GM18861 (cell line): ENCODE results near the gene GGNBP2.
"Not testable (repeated sequence)": the region's sequence is repeated elsewhere in the genome, so short reads cannot be mapped to it uniquely, and the experiment has no call there.

Experiments
- ATAC-seq: cut with Tn5 transposase; IDR thresholded peaks from one replicate; pipeline ENCODE4 v1.9.1; 2021; ENCODE audit not compliant: unreplicated experiment

The GGNBP2 gene

DNA sequence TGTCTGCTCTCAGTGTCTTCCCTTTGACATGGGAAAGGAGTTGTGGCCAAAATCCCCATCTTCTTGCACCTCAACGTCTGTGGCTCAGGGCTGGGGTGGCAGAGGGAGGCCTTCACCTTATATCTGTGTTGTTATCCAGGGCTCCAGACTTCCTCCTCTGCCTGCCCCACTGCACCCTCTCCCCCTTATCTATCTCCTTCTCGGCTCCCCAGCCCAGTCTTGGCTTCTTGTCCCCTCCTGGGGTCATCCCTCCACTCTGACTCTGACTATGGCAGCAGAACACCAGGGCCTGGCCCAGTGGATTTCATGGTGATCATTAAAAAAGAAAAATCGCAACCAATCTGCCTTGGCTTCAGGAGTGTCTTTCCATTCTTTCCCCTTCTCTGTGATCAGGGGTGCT is 55.7 kb downstream of the GGNBP2 start:
- no peak for ATAC-seq

DNA sequence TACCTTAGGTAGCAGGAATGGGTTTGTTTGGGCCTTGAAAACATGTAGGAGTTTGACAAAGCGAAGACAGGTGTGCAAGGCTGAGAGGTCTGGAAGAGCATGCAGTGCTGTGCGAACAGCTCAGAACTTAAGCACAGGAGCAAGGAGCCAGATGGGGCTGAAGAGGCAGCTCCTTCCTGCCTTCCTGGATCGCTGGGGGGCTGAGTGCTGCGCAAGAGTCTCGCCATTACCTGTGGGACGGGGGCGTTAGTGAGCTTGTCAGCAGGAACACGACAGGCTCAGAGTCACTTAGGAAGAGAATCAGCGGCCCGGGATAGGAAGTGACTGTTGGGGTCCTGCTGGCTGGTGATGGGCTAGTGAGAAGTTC is 56.2 kb downstream of the GGNBP2 start:
- ATAC-seq: no peak

GRCh38 chr17:36601303-36602029 is 56.7 kb downstream of the GGNBP2 start, which contains the start of gene MRM1:
TSS of gene MRM1 (plus strand) at chr17:36601583. CDS start at chr17:36601811, 228 bp downstream.
- peak; percentile 59 for ATAC-seq

- no peak for ATAC-seq
These were observed 57.5 kb downstream of the GGNBP2 start for GRCh38 chr17:36602030-36602748.

- ATAC-seq: no peak
These were observed 58.2 kb downstream of the GGNBP2 start for GRCh38 chr17:36602924-36603384.

GRCh38 chr17:36605028-36605427 is 60.3 kb downstream of the GGNBP2 start:
- not testable (repeated sequence) for ATAC-seq

DNA sequence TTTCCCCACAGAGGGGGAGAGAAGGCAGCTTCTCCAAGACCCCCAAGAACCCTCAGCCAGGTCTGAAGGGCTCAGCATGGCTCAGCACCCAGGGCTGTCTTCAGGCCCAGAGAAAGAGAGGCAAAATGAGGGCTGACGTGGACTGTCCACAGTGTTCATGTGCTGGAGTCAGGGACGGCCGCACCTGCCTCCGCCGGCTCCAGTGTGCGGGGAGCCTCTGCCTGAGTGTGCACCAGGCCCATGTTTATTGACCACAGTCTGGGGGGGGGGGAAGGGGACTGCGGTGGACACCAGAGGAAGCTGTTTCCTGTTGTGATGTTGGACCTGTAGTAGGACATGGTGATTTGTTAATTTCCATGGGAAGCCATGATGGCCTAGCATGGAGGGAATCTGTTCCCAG is 63.6 kb downstream of the GGNBP2 start:
- ATAC-seq: no peak

DNA sequence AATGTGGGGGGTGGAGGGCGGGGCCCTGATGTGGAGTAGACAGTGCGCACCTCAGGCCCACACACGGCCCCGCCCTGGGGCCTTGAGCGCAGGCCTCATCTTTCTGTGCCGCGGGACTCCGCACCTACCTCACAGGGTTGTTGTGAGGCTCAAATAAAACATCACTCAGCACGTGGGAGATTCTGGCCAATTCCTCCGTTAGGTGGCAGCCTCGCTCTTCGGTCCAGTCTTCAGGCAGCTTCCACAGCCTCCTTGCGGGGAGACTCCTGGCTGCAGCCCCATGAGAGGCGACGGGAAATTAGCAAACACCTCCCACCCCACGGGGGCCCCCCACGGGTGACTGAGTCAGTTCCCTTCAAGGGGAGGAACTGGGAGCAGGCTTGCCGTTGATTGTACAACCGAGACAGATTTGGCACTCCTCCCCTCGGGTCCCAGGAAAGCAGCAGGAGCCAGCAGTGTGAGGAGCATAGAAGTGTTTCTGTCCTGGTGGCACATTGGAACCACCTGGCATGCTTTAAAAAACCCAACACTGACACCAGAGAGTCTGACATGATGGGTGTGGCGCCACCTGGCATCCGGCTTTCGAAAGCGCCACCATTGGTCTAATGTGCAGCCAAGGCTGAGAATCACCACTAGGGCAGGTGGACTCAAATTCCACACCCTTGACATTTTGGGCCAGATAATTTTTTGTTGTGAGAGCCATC is 64.2 kb downstream of the GGNBP2 start:
- ATAC-seq: no peak

DNA sequence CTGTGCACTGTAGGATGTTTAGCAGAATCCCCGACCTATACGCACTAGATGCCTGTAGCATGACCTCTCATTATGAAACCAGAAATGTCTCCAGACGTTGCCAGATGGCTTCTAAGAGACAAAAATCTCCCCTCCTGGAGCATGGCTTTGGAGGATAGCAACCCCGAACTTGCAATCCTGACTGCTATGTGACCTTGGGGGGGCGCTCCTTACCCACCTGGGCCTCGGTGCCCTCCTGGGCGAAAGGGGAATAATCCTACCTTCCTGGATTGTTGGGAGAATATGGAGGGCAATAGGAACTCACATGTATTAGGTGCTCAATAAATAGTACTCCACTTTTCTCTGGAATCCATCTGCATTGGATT is 64.8 kb downstream of the GGNBP2 start:
- no peak for ATAC-seq

DNA sequence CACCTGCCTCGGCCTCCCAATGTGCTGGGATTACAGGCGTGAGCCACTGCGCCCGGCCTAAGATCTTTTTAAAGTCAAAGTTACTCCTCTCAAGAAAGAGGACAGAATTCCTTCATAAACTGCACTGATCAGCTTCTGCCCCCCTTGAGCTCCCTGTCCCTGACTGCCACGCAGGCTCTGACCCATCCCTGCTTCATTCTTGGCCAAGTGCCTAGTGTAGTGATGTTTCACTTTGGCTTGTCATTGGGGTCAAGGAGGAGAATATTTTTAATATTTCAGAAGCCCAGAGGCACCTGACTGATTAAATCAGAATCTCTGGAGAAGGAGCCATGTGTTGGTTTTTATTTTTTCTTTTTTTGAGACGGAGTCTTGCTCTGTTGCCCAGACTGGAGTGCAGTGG is 65.8 kb downstream of the GGNBP2 start:
- ATAC-seq: no peak

DNA sequence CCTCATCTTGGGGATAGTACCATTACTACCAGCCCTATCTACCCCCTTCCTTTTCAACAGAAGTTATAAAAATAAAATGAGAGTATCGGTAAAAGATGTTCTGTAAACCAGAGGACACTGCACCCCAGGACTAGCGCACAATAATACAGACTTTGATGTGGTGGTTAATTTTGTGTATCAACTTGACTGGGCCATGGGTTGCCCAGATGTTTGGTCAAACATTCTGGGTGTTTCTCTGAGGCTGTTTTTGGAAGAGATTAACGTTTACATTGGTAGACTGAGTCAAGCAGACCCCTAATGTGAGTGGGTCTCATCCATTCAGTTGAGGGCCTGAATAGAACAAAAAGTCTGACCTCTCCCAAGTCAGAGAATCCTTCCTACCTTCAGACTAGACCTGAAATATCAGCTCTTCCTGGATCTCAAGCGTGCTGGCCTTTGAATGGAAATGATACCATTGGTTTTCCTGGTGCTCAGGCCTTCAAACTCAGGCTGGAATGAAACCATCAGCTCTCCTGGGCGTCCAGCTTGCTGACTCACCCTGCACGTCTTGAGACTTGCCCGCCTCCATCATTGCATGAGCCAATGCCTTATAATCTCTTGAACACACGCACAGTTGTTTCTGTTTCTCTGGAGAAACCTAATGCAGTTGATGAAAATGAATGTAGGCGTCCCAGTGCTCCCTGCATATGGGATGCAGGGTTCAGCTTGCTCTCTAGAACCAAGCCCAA is 66.8 kb downstream of the GGNBP2 start:
- ATAC-seq: no peak

- no peak for ATAC-seq
These were observed 67.6 kb downstream of the GGNBP2 start for GRCh38 chr17:36612323-36612722.

GRCh38 chr17:36613155-36613554 is 68.4 kb downstream of the GGNBP2 start:
- no peak for ATAC-seq

DNA sequence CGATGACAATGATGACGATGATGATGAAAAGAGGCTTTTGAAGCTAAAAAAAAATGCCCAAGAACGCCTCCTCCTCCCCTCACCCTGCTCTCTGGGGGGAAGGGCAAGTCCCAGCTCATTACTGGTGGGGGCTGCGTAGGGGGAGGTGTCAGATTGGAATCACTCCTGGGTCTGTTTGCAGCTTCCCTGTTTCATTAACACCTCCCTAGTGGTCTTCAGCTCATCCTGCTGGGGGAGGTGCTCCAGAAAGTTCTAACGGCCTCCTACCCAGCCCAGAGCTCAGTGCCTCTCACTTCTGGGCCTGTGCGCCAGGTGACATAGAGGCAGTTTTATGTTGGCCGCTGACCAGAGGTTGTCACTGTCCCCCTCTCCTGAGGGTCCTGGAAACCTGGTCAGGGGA is 69.4 kb downstream of the GGNBP2 start:
- no peak for ATAC-seq

GRCh38 chr17:36614933-36615332 is 70.2 kb downstream of the GGNBP2 start:
- no peak for ATAC-seq

DNA sequence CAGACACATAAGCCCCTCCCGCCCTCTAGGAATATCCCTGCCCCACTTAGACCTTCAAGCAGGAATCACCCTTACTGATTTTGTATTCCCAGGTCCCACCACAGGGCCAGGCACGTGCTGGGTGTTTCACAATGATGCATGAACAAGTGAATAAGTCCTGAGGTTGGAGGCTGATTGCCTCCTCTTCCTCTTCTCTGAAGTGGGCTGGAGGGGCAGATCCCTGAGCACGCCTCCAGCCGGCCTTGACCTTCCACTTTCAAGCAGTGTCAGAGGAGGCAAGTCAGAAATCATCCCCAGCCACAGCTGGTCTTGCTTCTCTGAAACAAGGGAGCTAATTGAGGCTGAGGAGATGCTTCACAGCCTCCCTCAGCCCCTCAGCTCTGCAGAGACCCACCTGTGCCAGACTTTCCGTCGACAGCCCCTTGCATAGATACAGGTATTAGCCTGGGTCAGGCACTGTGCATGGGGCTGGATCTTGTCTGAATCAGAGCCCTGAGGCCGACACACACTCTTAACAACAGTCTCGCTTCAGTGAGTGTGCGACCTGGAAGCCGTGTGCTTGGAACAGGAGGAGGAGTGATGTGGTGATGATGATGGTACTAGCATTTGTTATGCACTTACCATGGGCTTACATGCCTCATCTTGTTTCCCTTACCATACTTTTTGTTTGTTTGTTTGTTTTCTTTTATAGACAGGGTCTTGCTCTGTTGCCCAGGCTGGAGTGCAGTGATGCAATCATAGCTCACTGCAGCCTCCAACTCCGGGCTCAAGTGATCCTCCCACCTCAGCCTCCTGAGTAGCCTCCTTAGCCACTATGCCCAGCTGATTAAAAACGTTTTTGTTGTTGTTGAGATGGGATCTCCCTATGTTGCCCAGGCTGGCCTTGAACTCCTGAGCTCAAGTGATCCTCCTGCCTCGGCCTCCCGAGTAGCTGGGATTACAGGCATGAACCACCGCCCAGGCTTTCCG is 71.6 kb downstream of the GGNBP2 start:
- no peak for ATAC-seq

- ATAC-seq: no peak
These were observed 73.1 kb downstream of the GGNBP2 start for GRCh38 chr17:36617773-36618172.

GRCh38 chr17:36623281-36623680 is 78.6 kb downstream of the GGNBP2 start:
- no peak for ATAC-seq

DNA sequence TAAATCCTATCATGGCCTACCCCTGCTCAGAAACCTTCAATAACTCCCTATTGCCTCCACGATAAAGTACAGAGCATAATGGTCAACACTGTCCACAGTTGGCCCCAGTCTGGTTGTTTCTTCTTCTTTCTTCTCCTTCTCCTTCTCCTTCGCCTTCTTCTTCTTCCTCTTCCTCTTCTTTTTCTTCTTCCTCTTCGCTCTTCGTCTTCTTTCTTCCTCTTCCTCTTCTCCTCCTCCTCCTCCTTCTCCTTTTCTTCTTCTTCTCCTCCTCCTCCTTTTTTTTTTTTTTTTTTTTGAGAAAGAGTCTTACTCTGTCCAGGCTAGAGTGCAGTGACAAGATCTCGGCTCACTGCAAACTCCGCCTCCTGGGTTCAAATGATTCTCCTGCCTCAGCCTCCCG is 80.5 kb downstream of the GGNBP2 start:
- no peak for ATAC-seq

DNA sequence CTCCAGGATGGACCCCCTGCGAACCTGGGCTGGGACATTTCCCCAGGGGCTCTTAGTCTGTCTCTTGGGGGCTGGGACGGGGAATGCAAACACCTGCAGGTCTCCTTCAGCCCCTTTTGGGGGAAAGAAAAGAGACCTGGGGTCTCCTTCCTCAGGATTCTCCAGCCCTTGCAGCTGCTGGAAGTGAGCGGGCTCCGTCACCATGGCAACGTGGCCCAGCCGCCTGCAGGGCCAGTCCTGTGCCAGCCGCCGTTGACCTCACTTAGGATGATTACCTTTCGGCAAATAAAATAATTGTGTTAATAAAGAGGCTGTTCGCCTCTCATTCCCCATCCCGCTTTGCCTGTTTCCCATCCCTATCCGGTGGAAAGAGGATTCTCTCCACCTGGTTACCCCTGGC is 82.4 kb downstream of the GGNBP2 start:
- no peak for ATAC-seq
